ENCODE data around the gene EGFL8.
A peak's percentile ranks its signal among the peaks of the same experiment; 100 is the strongest.

The EGFL8 gene

GRCh38 chr6:32175711-32176475 lies 11.5 kb downstream of the EGFL8 start, which contains the start of gene AGPAT1:
Gene AGPAT1, minus strand, starts transcription at chr6:32176084. Its CDS starts 4,588 bp downstream, at chr6:32171496.
- Histone ChIP-seq H3K27ac (ENCODE audit: low read depth, low read length) (peak within 1 kb of the TSS; percentile 93), H3K4me1 (ENCODE audit: control insufficient read depth in 5 of 5, insufficient read depth in 5 of 5, low read length in 5 of 5) (peaks cover 14 to 59% (median 46%) of the 10 kb centered on the region in 5 donors), H3K9me3 (ENCODE audit: control insufficient read depth in 5 of 5, low read length in 5 of 5) (no peaks in the 10 kb centered on the region), H3K4me3 (ENCODE audit: low read depth in 1 of 5, low read length in 5 of 5) (peak within 1 kb of the TSS; percentile 76 to 93 (median 85)), H3K9ac (ENCODE audit: low read length in 5 of 5) (peak within 1 kb of the TSS; percentile 32 to 97 (median 88)), H3K36me3 (ENCODE audit: control insufficient read depth in 5 of 5, insufficient read depth in 5 of 5, low read length in 5 of 5) (peaks cover 0 to 14% (median 8%) of the 10 kb centered on the region in 5 donors), H3K27me3 (ENCODE audit: control insufficient read depth in 5 of 5, insufficient read depth in 4 of 5, low read length in 5 of 5) (no peaks in the 10 kb centered on the region)

DNA sequence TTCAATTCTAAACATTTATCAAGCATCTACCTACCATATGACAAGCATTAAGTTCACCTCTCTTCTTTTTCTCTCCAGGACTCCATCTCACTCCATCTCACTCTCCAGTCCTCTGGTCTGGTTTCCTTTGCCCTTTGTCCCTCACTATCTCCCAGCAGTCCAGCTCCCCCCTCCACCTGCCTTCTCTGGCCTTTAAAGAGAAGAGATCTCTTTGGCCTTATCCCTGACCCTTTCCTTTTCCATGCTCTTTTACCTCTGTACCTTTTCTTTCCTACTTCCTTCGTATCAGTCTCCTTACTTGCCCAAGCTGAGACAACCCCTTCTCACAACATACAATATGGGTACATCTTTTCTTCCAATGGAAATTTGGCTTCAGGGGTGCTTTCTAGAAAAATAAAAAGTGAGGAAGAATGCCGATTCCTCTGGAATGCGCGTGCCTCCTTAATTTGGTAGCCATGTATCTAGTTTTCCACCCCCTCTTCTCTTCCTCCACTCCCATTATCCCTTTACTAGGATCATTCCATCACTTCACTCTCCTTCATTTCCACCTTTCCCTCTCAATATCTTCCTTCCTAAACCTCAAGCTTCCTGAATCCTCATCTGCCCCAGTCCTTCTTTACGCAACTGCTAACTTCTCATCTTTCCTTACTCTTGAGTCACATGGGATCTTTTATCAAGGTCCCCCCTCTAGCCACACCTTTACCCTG lies 12.2 kb downstream of the EGFL8 start:
- Histone ChIP-seq H3K4me1 (ENCODE audit: control insufficient read depth in 5 of 5, insufficient read depth in 5 of 5, low read length in 5 of 5) (peaks cover 14 to 59% (median 46%) of the 10 kb centered on the region in 5 donors), H3K9ac (ENCODE audit: low read length in 5 of 5) (peak overlapping the region; percentile 11 to 70 (median 57)), H3K27me3 (ENCODE audit: control insufficient read depth in 5 of 5, insufficient read depth in 4 of 5, low read length in 5 of 5) (no peaks in the 10 kb centered on the region), H3K4me3 (ENCODE audit: low read depth in 1 of 5, low read length in 5 of 5) (peak overlapping the region; percentile 65 to 93 (median 81)), H3K27ac (ENCODE audit: low read depth, low read length) (peak overlapping the region; percentile 93), H3K36me3 (ENCODE audit: control insufficient read depth in 5 of 5, insufficient read depth in 5 of 5, low read length in 5 of 5) (peaks cover 0 to 16% (median 11%) of the 10 kb centered on the region in 5 donors), H3K9me3 (ENCODE audit: control insufficient read depth in 5 of 5, low read length in 5 of 5) (no peaks in the 10 kb centered on the region)

DNA sequence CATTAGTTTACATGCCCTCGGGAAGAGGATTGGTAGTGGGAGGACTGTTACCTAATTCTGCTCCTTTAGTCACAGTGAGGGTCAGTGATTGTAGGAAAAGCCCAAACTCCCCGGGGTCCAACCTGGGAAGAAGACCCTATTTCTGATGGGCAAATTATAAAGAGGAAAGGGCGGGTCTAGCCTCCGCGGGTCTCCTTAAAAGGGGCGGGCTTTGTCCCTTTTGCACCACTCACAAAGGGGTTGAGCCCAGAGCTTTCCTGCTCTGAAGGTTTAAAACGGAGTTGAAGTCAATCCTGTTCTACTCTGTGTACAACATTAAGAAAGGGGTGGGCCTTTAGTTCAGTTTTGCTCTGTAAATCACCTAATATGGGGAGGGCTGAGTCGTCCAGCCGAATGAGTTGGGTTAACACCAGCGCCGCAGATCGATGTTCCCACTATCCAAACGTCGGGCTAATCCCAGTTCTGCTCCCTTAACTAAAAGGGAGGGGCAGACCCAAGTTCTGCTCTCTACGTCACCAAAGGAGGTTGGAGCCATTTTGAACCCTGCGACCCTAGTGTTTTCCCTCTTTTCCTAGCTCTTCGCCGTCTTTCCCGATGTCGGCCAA lies 12.9 kb downstream of the EGFL8 start:
- Histone ChIP-seq H3K4me1 (ENCODE audit: control insufficient read depth in 5 of 5, insufficient read depth in 5 of 5, low read length in 5 of 5) (peaks cover 14 to 59% (median 46%) of the 10 kb centered on the region in 5 donors), H3K27ac (ENCODE audit: low read depth, low read length) (peak overlapping the region; percentile 93), H3K4me3 (ENCODE audit: low read depth in 1 of 5, low read length in 5 of 5) (peak overlapping the region; percentile 63 to 93 (median 78)), H3K9ac (ENCODE audit: low read length in 5 of 5) (peak overlapping the region; percentile 56 to 74 (median 63)), H3K36me3 (ENCODE audit: control insufficient read depth in 5 of 5, insufficient read depth in 5 of 5, low read length in 5 of 5) (peaks cover 0 to 21% (median 12%) of the 10 kb centered on the region in 5 donors), H3K9me3 (ENCODE audit: control insufficient read depth in 5 of 5, low read length in 5 of 5) (no peaks in the 10 kb centered on the region), H3K27me3 (ENCODE audit: control insufficient read depth in 5 of 5, insufficient read depth in 4 of 5, low read length in 5 of 5) (no peaks in the 10 kb centered on the region)

DNA sequence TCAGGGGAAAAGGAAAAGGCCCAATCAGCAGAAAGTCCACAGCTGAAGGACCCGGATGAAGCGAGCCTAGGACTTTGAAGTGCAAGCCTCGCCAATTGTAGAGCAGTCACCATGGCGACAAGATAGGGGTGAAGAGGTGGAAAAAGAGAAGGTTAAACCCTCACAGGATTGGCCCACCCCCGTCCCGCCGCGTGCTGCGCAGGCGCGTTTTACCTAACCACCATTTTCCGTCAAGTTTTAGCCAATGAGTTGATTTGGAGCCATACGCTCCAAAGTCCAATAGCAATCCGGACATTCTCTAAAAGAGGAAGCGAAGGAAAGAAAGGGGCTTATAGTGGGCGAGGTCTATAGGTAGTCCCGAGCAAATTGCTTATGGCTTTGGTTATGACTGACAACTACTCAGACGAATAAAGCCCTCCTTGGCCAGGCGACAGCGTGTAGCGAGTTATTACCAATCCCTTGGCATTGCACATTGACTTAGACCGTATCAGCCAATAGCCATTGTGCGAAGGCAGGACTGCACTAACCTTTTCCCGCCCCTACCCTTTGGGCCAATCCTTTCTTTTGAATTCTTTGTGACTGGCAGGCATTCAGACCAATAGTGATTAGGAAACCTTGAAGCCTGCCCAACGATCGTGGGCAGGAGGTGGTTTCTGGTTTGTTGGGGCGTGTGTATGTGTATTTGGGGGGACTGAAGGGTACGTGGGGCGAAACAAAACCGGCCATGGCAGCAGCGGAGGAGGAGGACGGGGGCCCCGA lies 13.6 kb downstream of the EGFL8 start, which contains the start of gene RNF5:
Gene RNF5, plus strand, starts transcription at position 618 of the 759 bp plus-strand sequence. Its CDS starts 107 bp downstream, at position 725.
- peak within 1 kb of the TSS; percentile 63 to 95 (median 85) for H3K4me3 ChIP-seq (ENCODE audit: low read depth in 1 of 5, low read length in 5 of 5)
- no peaks in the 10 kb centered on the region for H3K27me3 ChIP-seq (ENCODE audit: control insufficient read depth in 5 of 5, insufficient read depth in 4 of 5, low read length in 5 of 5)
- H3K4me1 ChIP-seq (ENCODE audit: control insufficient read depth in 5 of 5, insufficient read depth in 5 of 5, low read length in 5 of 5), result peaks cover 14 to 60% (median 46%) of the 10 kb centered on the region in 5 donors
- H3K27ac ChIP-seq (ENCODE audit: low read depth, low read length), result peak within 1 kb of the TSS; percentile 93
- H3K36me3 ChIP-seq (ENCODE audit: control insufficient read depth in 5 of 5, insufficient read depth in 5 of 5, low read length in 5 of 5), result peaks cover 0 to 28% (median 19%) of the 10 kb centered on the region in 5 donors
- peak within 1 kb of the TSS; percentile 66 to 87 (median 79) for H3K9ac ChIP-seq (ENCODE audit: low read length in 5 of 5)
- H3K9me3 ChIP-seq (ENCODE audit: control insufficient read depth in 5 of 5, low read length in 5 of 5), result no peaks in the 10 kb centered on the region

DNA sequence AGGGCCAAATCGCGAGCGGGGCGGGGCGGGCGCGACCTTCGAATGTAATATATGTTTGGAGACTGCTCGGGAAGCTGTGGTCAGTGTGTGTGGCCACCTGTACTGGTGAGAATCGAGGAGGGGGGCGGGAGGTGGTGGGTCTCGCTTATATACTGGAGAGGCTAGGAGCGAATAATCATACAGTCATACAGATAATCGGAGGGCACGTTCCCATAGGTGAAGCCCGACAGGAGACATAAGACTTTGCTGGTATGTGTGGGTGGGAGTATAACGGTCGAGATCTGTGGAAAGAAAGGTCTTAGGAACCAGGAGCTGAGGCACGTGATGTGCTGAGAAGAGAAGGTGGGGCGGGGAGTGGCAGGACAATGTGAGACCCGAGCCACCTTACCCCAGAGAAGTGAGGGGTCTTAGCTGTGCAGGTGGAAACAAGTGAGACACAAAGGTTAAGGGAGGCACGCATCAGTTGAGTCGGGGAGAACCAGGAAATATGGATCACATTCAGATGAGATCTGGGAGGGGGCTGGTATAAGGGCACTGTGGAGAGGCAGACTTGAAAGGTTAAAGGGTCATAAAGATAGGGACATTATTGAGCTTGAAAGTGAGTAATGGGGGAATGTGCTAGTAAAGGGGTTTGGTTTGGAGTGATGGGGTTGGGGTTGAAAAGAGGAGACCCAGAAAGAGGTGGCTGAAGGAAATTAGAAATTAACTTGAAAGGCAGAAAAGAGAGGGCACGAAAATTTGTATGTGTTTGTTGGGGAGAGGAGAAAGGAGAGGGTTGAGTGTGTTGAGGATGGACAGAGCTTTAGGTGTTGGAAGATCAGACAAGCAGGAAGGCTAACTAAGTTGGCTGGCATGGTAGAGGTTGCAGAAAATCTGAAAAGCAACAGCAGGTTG lies 14.4 kb downstream of the EGFL8 start:
- peaks cover 14 to 66% (median 52%) of the 10 kb centered on the region in 5 donors for H3K4me1 ChIP-seq (ENCODE audit: control insufficient read depth in 5 of 5, insufficient read depth in 5 of 5, low read length in 5 of 5)
- peak overlapping the region; percentile 66 to 87 (median 79) for H3K9ac ChIP-seq (ENCODE audit: low read length in 5 of 5)
- H3K4me3 ChIP-seq (ENCODE audit: low read depth in 1 of 5, low read length in 5 of 5), result peak overlapping the region; percentile 63 to 95 (median 85)
- no peaks in the 10 kb centered on the region for H3K9me3 ChIP-seq (ENCODE audit: control insufficient read depth in 5 of 5, low read length in 5 of 5)
- H3K36me3 ChIP-seq (ENCODE audit: control insufficient read depth in 5 of 5, insufficient read depth in 5 of 5, low read length in 5 of 5), result peaks cover 0 to 36% (median 27%) of the 10 kb centered on the region in 5 donors
- peak overlapping the region; percentile 93 for H3K27ac ChIP-seq (ENCODE audit: low read depth, low read length)
- H3K27me3 ChIP-seq (ENCODE audit: control insufficient read depth in 5 of 5, insufficient read depth in 4 of 5, low read length in 5 of 5), result no peaks in the 10 kb centered on the region

GRCh38 chr6:32179766-32180405 lies 15.5 kb downstream of the EGFL8 start:
- peak overlapping the region; percentile 93 for H3K27ac ChIP-seq (ENCODE audit: low read depth, low read length)
- H3K9me3 ChIP-seq (ENCODE audit: control insufficient read depth in 5 of 5, low read length in 5 of 5), result no peaks in the 10 kb centered on the region
- peaks cover 14 to 65% (median 51%) of the 10 kb centered on the region in 5 donors for H3K4me1 ChIP-seq (ENCODE audit: control insufficient read depth in 5 of 5, insufficient read depth in 5 of 5, low read length in 5 of 5)
- no peaks in the 10 kb centered on the region for H3K27me3 ChIP-seq (ENCODE audit: control insufficient read depth in 5 of 5, insufficient read depth in 4 of 5, low read length in 5 of 5)
- H3K36me3 ChIP-seq (ENCODE audit: control insufficient read depth in 5 of 5, insufficient read depth in 5 of 5, low read length in 5 of 5), result peaks cover 0 to 42% (median 28%) of the 10 kb centered on the region in 5 donors
- H3K4me3 ChIP-seq (ENCODE audit: low read depth in 1 of 5, low read length in 5 of 5), result peak overlapping the region in 1 of 5 donors; percentile 93
- peak overlapping the region in 1 of 5 donors; percentile 20 for H3K9ac ChIP-seq (ENCODE audit: low read length in 5 of 5)

GRCh38 chr6:32181148-32181702 lies 16.8 kb downstream of the EGFL8 start:
- H3K27ac ChIP-seq (ENCODE audit: low read depth, low read length), result no peak overlapping the region
- no peak overlapping the region for H3K4me3 ChIP-seq (ENCODE audit: low read depth in 1 of 5, low read length in 5 of 5)

DNA sequence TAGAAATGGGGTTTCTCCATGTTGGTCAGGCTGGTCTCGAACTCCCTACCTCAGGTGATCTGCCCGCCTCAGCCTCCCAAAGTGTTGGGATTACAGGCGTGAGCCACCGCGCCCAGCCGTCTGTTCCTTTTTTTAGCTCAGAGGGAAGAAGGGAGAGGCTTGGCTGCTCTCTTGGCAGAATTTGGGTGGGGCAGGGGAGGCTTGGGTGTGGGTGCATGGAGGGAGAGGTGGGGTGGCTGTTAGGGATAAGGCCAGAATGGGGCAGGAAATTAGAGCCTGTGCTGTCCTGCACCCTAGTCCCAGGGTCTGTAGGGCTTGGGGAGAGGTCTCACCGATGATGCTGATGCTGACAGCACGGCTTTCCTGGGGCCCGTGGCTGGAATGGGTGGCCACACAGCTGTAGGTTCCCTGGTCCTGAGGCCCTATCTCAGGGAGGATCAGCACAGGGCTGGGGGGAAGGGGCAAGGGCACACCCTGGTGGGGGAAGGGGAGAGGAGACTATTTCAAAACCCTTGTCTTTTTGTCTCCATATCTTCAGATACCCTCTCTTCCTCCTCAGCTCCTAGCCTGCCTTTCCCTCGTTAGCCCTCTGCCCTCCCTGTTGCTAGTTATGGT lies 17.6 kb downstream of the EGFL8 start:
- Histone ChIP-seq H3K9ac (ENCODE audit: low read length in 5 of 5) (peak overlapping the region in 1 of 5 donors; percentile 13), H3K4me1 (ENCODE audit: control insufficient read depth in 5 of 5, insufficient read depth in 5 of 5, low read length in 5 of 5) (peaks cover 8 to 59% (median 45%) of the 10 kb centered on the region in 5 donors), H3K36me3 (ENCODE audit: control insufficient read depth in 5 of 5, insufficient read depth in 5 of 5, low read length in 5 of 5) (peaks cover 0 to 54% (median 32%) of the 10 kb centered on the region in 5 donors)

More at GRCh38 chr6:32181148-32181702, 16.8 kb downstream of the EGFL8 start:
- H3K4me1 ChIP-seq (ENCODE audit: control insufficient read depth in 5 of 5, insufficient read depth in 5 of 5, low read length in 5 of 5), result peaks cover 10 to 59% (median 45%) of the 10 kb centered on the region in 5 donors
- no peaks in the 10 kb centered on the region for H3K9me3 ChIP-seq (ENCODE audit: control insufficient read depth in 5 of 5, low read length in 5 of 5)
- peaks cover 0 to 46% (median 28%) of the 10 kb centered on the region in 5 donors for H3K36me3 ChIP-seq (ENCODE audit: control insufficient read depth in 5 of 5, insufficient read depth in 5 of 5, low read length in 5 of 5)
- H3K27me3 ChIP-seq (ENCODE audit: control insufficient read depth in 5 of 5, insufficient read depth in 4 of 5, low read length in 5 of 5), result no peaks in the 10 kb centered on the region
- H3K9ac ChIP-seq (ENCODE audit: low read length in 5 of 5), result no peak overlapping the region

More for the DNA sequence above, 17.6 kb downstream of the EGFL8 start:
- Histone ChIP-seq H3K27ac (ENCODE audit: low read depth, low read length) (peak overlapping the region; percentile 63), H3K4me3 (ENCODE audit: low read depth in 1 of 5, low read length in 5 of 5) (no peak overlapping the region), H3K9me3 (ENCODE audit: control insufficient read depth in 5 of 5, low read length in 5 of 5) (no peaks in the 10 kb centered on the region), H3K27me3 (ENCODE audit: control insufficient read depth in 5 of 5, insufficient read depth in 4 of 5, low read length in 5 of 5) (no peaks in the 10 kb centered on the region)

Data from subcutaneous abdominal adipose tissue (tissue), 5 donors.